Measurements from ENCODE around the gene NRIP3.
"Not testable (repeated sequence)": the region's sequence is repeated elsewhere in the genome, so short reads cannot be mapped to it uniquely, and the experiment has no call there.

The NRIP3 gene

GRCh38 chr11:9001736-9002135 is 2.1 kb downstream of the NRIP3 start:
- H3K27ac ChIP-seq (ENCODE audit: low read length) = no peak overlapping the region
- H3K9me3 ChIP-seq (ENCODE audit: control insufficient read depth in 2 of 2, low read length in 2 of 2) = no peaks in the 10 kb centered on the region
- H3K36me3 ChIP-seq (ENCODE audit: control insufficient read depth in 2 of 2, insufficient read depth in 2 of 2, low read length in 2 of 2) = no peaks in the 10 kb centered on the region
- peaks cover 19% of the 10 kb centered on the region for H3K4me1 ChIP-seq (ENCODE audit: control insufficient read depth, insufficient read depth, low read length)
- H3K4me3 ChIP-seq (ENCODE audit: low read length in 2 of 2) = no peak overlapping the region
- H3K27me3 ChIP-seq (ENCODE audit: control insufficient read depth in 1 of 2, insufficient read depth in 2 of 2, low read length in 2 of 2) = no peaks in the 10 kb centered on the region
- no peak overlapping the region for H3K9ac ChIP-seq (ENCODE audit: low read length in 2 of 2)

GRCh38 chr11:8998017-8998416 is 5.8 kb downstream of the NRIP3 start:
- H3K9ac ChIP-seq (ENCODE audit: low read length in 2 of 2) = no peak overlapping the region
- no peak overlapping the region for H3K27ac ChIP-seq (ENCODE audit: low read length)
- no peaks in the 10 kb centered on the region for H3K27me3 ChIP-seq (ENCODE audit: control insufficient read depth in 1 of 2, insufficient read depth in 2 of 2, low read length in 2 of 2)
- H3K36me3 ChIP-seq (ENCODE audit: control insufficient read depth in 2 of 2, insufficient read depth in 2 of 2, low read length in 2 of 2) = no peaks in the 10 kb centered on the region
- no peak overlapping the region for H3K4me3 ChIP-seq (ENCODE audit: low read length in 2 of 2)
- H3K4me1 ChIP-seq (ENCODE audit: control insufficient read depth, insufficient read depth, low read length) = peaks cover 3% of the 10 kb centered on the region
- H3K9me3 ChIP-seq (ENCODE audit: control insufficient read depth in 2 of 2, low read length in 2 of 2) = no peaks in the 10 kb centered on the region

GRCh38 chr11:8997451-8997850 is 6.3 kb downstream of the NRIP3 start:
- Histone ChIP-seq H3K27me3 (ENCODE audit: control insufficient read depth in 1 of 2, insufficient read depth in 2 of 2, low read length in 2 of 2) (no peaks in the 10 kb centered on the region), H3K9ac (ENCODE audit: low read length in 2 of 2) (no peak overlapping the region), H3K4me1 (ENCODE audit: control insufficient read depth, insufficient read depth, low read length) (no peaks in the 10 kb centered on the region), H3K27ac (ENCODE audit: low read length) (no peak overlapping the region), H3K9me3 (ENCODE audit: control insufficient read depth in 2 of 2, low read length in 2 of 2) (no peaks in the 10 kb centered on the region), H3K4me3 (ENCODE audit: low read length in 2 of 2) (no peak overlapping the region), H3K36me3 (ENCODE audit: control insufficient read depth in 2 of 2, insufficient read depth in 2 of 2, low read length in 2 of 2) (no peaks in the 10 kb centered on the region)

GRCh38 chr11:8989453-8989852 is 14.3 kb downstream of the NRIP3 start:
- H3K4me1 ChIP-seq (ENCODE audit: control insufficient read depth, insufficient read depth, low read length) = no peaks in the 10 kb centered on the region
- no peaks in the 10 kb centered on the region for H3K36me3 ChIP-seq (ENCODE audit: control insufficient read depth in 2 of 2, insufficient read depth in 2 of 2, low read length in 2 of 2)
- H3K9ac ChIP-seq (ENCODE audit: low read length in 2 of 2) = no peak overlapping the region
- no peak overlapping the region for H3K4me3 ChIP-seq (ENCODE audit: low read length in 2 of 2)
- H3K9me3 ChIP-seq (ENCODE audit: control insufficient read depth in 2 of 2, low read length in 2 of 2) = no peaks in the 10 kb centered on the region
- H3K27ac ChIP-seq (ENCODE audit: low read length) = no peak overlapping the region
- H3K27me3 ChIP-seq (ENCODE audit: control insufficient read depth in 1 of 2, insufficient read depth in 2 of 2, low read length in 2 of 2) = no peaks in the 10 kb centered on the region

- H3K36me3 ChIP-seq (ENCODE audit: control insufficient read depth in 2 of 2, insufficient read depth in 2 of 2, low read length in 2 of 2) = peaks cover 0 to 2% of the 10 kb centered on the region in 2 donors
- H3K4me1 ChIP-seq (ENCODE audit: control insufficient read depth, insufficient read depth, low read length) = no peaks in the 10 kb centered on the region
- H3K4me3 ChIP-seq (ENCODE audit: low read length in 2 of 2) = no peak overlapping the region
- no peaks in the 10 kb centered on the region for H3K9me3 ChIP-seq (ENCODE audit: control insufficient read depth in 2 of 2, low read length in 2 of 2)
- no peak overlapping the region for H3K9ac ChIP-seq (ENCODE audit: low read length in 2 of 2)
- no peak overlapping the region for H3K27ac ChIP-seq (ENCODE audit: low read length)
- H3K27me3 ChIP-seq (ENCODE audit: control insufficient read depth in 1 of 2, insufficient read depth in 2 of 2, low read length in 2 of 2) = no peaks in the 10 kb centered on the region
Measured at GRCh38 chr11:8988329-8989234, 15.2 kb downstream of the NRIP3 start.

GRCh38 chr11:8987446-8987845 is 16.4 kb downstream of the NRIP3 start:
- no peaks in the 10 kb centered on the region for H3K4me1 ChIP-seq (ENCODE audit: control insufficient read depth, insufficient read depth, low read length)
- no peaks in the 10 kb centered on the region for H3K9me3 ChIP-seq (ENCODE audit: control insufficient read depth in 2 of 2, low read length in 2 of 2)
- H3K9ac ChIP-seq (ENCODE audit: low read length in 2 of 2) = no peak overlapping the region
- H3K36me3 ChIP-seq (ENCODE audit: control insufficient read depth in 2 of 2, insufficient read depth in 2 of 2, low read length in 2 of 2) = peaks cover 0 to 3% of the 10 kb centered on the region in 2 donors
- H3K27ac ChIP-seq (ENCODE audit: low read length) = no peak overlapping the region
- H3K4me3 ChIP-seq (ENCODE audit: low read length in 2 of 2) = no peak overlapping the region
- no peaks in the 10 kb centered on the region for H3K27me3 ChIP-seq (ENCODE audit: control insufficient read depth in 1 of 2, insufficient read depth in 2 of 2, low read length in 2 of 2)

GRCh38 chr11:8986772-8987171 is 17.0 kb downstream of the NRIP3 start:
- not testable (repeated sequence) for H3K27ac ChIP-seq (ENCODE audit: low read length); H3K4me3 ChIP-seq (ENCODE audit: low read length in 2 of 2); H3K36me3 ChIP-seq (ENCODE audit: control insufficient read depth in 2 of 2, insufficient read depth in 2 of 2, low read length in 2 of 2); H3K4me1 ChIP-seq (ENCODE audit: control insufficient read depth, insufficient read depth, low read length); H3K9me3 ChIP-seq (ENCODE audit: control insufficient read depth in 2 of 2, low read length in 2 of 2); H3K27me3 ChIP-seq (ENCODE audit: control insufficient read depth in 1 of 2, insufficient read depth in 2 of 2, low read length in 2 of 2); H3K9ac ChIP-seq (ENCODE audit: low read length in 2 of 2)

GRCh38 chr11:8985462-8985861 is 18.3 kb downstream of the NRIP3 start:
- Histone ChIP-seq H3K9me3 (ENCODE audit: control insufficient read depth in 2 of 2, low read length in 2 of 2) (no peaks in the 10 kb centered on the region), H3K27ac (ENCODE audit: low read length) (no peak overlapping the region), H3K27me3 (ENCODE audit: control insufficient read depth in 1 of 2, insufficient read depth in 2 of 2, low read length in 2 of 2) (no peaks in the 10 kb centered on the region), H3K4me3 (ENCODE audit: low read length in 2 of 2) (no peak overlapping the region), H3K36me3 (ENCODE audit: control insufficient read depth in 2 of 2, insufficient read depth in 2 of 2, low read length in 2 of 2) (peaks cover 0 to 3% of the 10 kb centered on the region in 2 donors), H3K4me1 (ENCODE audit: control insufficient read depth, insufficient read depth, low read length) (no peaks in the 10 kb centered on the region), H3K9ac (ENCODE audit: low read length in 2 of 2) (no peak overlapping the region)

- Histone ChIP-seq H3K4me3 (ENCODE audit: low read length in 2 of 2) (no peak overlapping the region), H3K27ac (ENCODE audit: low read length) (no peak overlapping the region), H3K9me3 (ENCODE audit: control insufficient read depth in 2 of 2, low read length in 2 of 2) (no peaks in the 10 kb centered on the region), H3K9ac (ENCODE audit: low read length in 2 of 2) (no peak overlapping the region), H3K36me3 (ENCODE audit: control insufficient read depth in 2 of 2, insufficient read depth in 2 of 2, low read length in 2 of 2) (peaks cover 0 to 3% of the 10 kb centered on the region in 2 donors), H3K4me1 (ENCODE audit: control insufficient read depth, insufficient read depth, low read length) (no peaks in the 10 kb centered on the region), H3K27me3 (ENCODE audit: control insufficient read depth in 1 of 2, insufficient read depth in 2 of 2, low read length in 2 of 2) (no peaks in the 10 kb centered on the region)
Measured at GRCh38 chr11:8983552-8983951, 20.2 kb downstream of the NRIP3 start.

- no peaks in the 10 kb centered on the region for H3K4me1 ChIP-seq (ENCODE audit: control insufficient read depth, insufficient read depth, low read length)
- H3K36me3 ChIP-seq (ENCODE audit: control insufficient read depth in 2 of 2, insufficient read depth in 2 of 2, low read length in 2 of 2) = peaks cover 0 to 3% of the 10 kb centered on the region in 2 donors
- no peak overlapping the region for H3K4me3 ChIP-seq (ENCODE audit: low read length in 2 of 2)
- no peak overlapping the region for H3K27ac ChIP-seq (ENCODE audit: low read length)
- H3K9ac ChIP-seq (ENCODE audit: low read length in 2 of 2) = no peak overlapping the region
- no peaks in the 10 kb centered on the region for H3K9me3 ChIP-seq (ENCODE audit: control insufficient read depth in 2 of 2, low read length in 2 of 2)
- H3K27me3 ChIP-seq (ENCODE audit: control insufficient read depth in 1 of 2, insufficient read depth in 2 of 2, low read length in 2 of 2) = no peaks in the 10 kb centered on the region
Measured at GRCh38 chr11:8980485-8980884, 23.3 kb downstream of the NRIP3 start.

- not testable (repeated sequence) for H3K4me3 ChIP-seq (ENCODE audit: low read length in 2 of 2); H3K27ac ChIP-seq (ENCODE audit: low read length); H3K9ac ChIP-seq (ENCODE audit: low read length in 2 of 2); H3K27me3 ChIP-seq (ENCODE audit: control insufficient read depth in 1 of 2, insufficient read depth in 2 of 2, low read length in 2 of 2); H3K9me3 ChIP-seq (ENCODE audit: control insufficient read depth in 2 of 2, low read length in 2 of 2); H3K4me1 ChIP-seq (ENCODE audit: control insufficient read depth, insufficient read depth, low read length); H3K36me3 ChIP-seq (ENCODE audit: control insufficient read depth in 2 of 2, insufficient read depth in 2 of 2, low read length in 2 of 2)
Measured at GRCh38 chr11:8979365-8979764, 24.4 kb downstream of the NRIP3 start.
